SK-N-SH treated with all-trans-retinoic acid at 6 μM for 48 hours (cell line): ENCODE results near the gene XPO6.

Experiments used
- ARNTL ChIP-seq: fragments of 450-650 bp; formaldehyde crosslinking; IDR thresholded peaks from 2 replicates; pipeline ENCODE4 v1.5.0; 2020; ENCODE audit warnings: low read depth, mild to moderate bottlenecking, moderate library complexity, borderline replicate concordance
- CSDC2 ChIP-seq: fragments of 250-450 bp; sonication (Bioruptor Pico); IDR thresholded peaks from 2 replicates; pipeline ENCODE4 v1.5.0; 2020; ENCODE audit warnings: mild to moderate bottlenecking, moderate library complexity
- ISL1 ChIP-seq: fragments of 250-450 bp; sonication (Bioruptor Pico); IDR thresholded peaks from 2 replicates; pipeline ENCODE4 v2.1.2; 2022; ENCODE audit warnings: mild to moderate bottlenecking, moderate library complexity
- PATZ1 ChIP-seq: fragments of 250-450 bp; sonication (Bioruptor Pico); IDR thresholded peaks from 2 replicates; pipeline ENCODE4 v1.8.0; 2020; ENCODE audit warnings: mild to moderate bottlenecking, moderate library complexity, borderline replicate concordance
- TCF4 ChIP-seq: fragments of 250-450 bp; sonication (Bioruptor Pico); IDR thresholded peaks from 2 replicates; pipeline ENCODE4 v1.8.0; 2021; ENCODE audit warnings: mild to moderate bottlenecking, moderate library complexity, borderline replicate concordance
- TOX ChIP-seq: fragments of 250-450 bp; sonication (Bioruptor Pico); IDR thresholded peaks from 2 replicates; pipeline ENCODE4 v1.8.0; 2021; ENCODE audit warnings: mild to moderate bottlenecking, moderate library complexity, borderline replicate concordance
- ZNF565 ChIP-seq: fragments of 450-650 bp; formaldehyde crosslinking; conservative IDR thresholded peaks from 2 replicates; pipeline ENCODE4 v1.5.0; 2020; ENCODE audit warnings: low read depth, mild to moderate bottlenecking, moderate library complexity

- TF ChIP-seq CSDC2 (CRISPR knock-in tag) (no peak), TOX (CRISPR knock-in tag) (no peak), ZNF565 (CRISPR knock-in tag) (no peak), ARNTL (CRISPR knock-in tag) (no peak), PATZ1 (no peak), TCF4 (CRISPR knock-in tag) (no peak), ISL1 (CRISPR knock-in tag) (no peak)
Observed at GRCh38 chr16:28121527-28121926, 90.2 kb downstream of the XPO6 start.
